HG03060 (cell line): ENCODE results near the gene CACNG8.

Experiments used
- ATAC-seq: cut with Tn5 transposase; IDR thresholded peaks from one replicate; pipeline ENCODE4 v1.9.1; 2021; ENCODE audit warnings: low read depth, moderate number of reproducible peaks; ENCODE audit not compliant: unreplicated experiment

CACNG8 gene

DNA sequence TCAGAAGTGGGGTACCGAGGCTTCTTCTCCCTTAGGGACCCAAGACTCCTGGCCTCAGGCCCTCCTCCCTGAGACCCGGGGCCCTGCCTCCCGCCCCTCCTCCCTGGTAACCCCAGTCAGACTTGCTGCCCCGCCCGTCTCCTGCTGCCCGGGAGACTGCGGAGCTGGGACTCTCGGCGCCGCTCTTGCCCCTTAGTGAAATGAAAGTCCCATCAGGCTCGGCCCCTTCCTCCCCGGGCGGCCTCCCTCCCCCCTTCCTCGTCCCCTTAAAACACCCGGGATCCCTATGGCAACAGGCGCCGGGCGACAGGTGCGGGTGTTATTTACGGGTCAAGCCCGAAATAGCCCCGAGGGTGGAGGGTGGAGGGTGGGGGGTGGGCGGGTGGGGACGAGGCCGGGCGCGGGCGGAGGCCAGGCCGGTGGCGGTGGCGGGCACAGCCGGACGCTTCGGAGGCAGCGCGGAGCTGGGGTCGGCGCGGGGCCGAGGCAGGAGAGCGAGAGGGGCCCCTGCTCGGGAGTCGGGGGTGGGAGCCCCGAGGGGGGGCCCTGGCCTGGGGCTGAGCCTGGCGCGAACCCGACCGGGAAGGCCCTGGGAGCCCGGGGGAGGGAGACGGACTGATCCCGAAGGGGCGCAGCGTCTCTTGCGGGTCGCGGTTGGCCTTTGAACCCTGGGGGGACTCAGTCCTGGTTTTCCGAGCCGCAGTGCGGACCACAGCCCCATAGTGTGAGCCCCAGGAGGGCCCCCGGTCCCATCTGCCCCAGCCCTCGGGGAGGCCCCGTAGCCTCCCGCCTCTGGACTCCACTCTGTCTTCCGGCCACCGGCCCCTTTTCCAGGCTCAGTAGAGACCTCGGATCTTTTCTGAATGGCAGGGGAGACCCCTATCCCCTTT, 28.7 kb downstream of the CACNG8 start, which contains the start of gene CACNG6:
Gene CACNG6, plus strand, starts transcription at position 414 of the 890 bp plus-strand sequence. CDS start 1,241 bp downstream, outside the sequence.
- no peak for ATAC-seq

DNA sequence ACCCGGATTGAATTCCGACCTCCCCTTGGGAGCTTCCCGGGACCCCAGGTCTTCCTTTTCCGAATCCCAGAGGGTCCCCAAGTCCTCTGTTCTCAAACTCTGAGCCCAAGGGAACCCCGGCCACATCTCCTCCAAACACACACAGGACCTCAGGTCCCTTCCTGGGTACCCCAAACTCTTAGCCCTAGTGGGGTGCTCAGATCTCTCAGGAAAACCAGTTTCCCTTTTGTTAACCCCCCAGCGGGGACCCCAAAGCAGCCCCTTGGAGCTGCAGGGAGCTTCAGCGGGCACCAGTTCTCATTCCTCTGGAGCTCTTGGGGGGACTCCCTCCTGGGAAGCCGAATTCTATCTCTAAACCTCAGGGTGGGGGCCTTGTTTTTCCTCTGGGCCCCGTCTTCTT, 29.5 kb downstream of the CACNG8 start:
- no peak for ATAC-seq

DNA sequence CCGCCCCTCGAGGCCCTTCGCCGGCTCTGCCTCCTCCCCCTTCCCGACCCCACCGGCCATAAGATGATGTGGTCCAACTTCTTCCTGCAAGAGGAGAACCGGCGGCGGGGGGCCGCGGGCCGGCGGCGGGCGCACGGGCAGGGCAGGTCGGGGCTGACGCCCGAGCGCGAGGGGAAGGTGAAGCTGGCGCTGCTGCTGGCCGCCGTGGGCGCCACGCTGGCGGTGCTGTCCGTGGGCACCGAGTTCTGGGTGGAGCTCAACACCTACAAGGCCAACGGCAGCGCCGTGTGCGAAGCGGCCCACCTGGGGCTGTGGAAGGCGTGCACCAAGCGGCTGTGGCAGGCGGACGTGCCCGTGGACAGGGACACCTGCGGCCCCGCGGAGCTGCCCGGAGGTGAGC, 30.1 kb downstream of the CACNG8 start:
- no peak for ATAC-seq

DNA sequence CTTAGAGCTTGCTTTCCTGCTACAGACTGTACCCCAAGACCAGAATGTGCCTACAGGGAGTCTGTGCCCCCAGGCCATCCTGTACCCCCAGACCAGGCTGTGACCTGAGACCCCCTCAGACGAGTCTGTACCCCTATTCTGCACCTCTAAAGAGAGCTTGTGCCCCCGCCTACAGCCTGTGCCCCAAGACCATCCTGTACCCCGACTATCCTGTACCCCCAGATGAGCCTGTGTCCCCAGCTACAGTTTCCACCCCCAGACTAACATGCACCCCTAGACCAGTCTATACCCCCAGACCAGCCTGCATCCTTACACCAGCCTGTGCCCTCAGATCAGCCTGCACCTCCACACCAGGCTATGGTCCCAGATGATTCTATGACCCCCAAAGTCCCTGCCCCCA, 30.7 kb downstream of the CACNG8 start:
- ATAC-seq: no peak

DNA sequence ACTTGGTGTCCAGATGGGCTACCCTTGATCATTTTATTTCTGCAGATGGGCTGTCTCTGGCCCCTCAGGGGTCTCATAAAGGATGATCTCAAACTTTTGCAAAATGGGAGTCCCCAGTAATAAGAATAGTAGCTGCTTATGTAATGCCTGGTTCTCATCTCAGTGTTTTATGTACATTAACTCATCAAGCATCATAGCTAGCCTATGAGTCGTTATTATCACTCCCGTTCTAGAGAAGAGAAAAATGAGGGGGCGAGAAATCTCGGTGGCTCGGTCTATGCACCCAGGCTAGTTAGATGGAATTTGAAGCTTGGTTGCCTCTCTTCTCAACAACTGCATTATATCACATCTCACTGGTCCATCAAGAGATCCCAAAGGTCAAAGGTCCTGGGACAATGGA, 32.1 kb downstream of the CACNG8 start:
- no peak for ATAC-seq

DNA sequence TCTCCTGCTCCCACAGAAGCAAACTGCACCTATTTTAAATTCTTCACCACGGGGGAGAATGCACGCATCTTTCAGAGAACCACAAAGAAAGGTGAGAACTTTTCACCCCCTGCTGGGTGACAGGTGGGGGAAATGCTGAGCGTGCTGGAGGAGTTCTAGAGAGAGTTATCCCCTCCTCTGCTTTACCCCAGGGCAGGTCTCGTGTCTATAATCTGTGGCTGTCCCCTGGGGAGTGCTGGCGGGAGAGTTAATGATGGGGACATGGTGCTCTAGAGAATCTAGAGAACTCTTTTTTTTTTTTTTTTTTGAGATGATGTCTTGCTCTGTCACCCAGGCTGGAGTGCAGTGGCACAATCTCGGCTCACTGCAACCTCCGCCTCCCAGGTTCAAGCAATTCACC, 35.5 kb downstream of the CACNG8 start:
- no peak for ATAC-seq

DNA sequence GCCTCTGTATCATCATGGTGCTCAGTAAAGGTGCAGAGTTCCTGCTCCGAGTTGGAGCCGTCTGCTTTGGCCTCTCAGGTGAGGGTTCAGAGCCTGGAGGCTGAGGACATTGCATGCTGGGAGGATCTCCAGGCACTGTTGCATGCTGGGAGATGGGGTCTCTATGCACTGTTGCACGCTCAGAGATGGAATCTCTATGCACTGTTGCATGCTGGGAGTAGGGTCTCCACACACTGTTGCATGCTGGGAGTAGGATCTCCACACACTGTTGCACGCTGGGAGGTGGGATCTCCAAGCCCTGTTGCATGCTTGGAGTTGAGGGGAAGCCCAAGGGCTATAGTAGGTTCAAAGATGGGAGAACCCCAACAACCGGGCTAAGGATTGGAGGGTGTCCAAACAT, 37.0 kb downstream of the CACNG8 start:
- ATAC-seq: no peak

DNA sequence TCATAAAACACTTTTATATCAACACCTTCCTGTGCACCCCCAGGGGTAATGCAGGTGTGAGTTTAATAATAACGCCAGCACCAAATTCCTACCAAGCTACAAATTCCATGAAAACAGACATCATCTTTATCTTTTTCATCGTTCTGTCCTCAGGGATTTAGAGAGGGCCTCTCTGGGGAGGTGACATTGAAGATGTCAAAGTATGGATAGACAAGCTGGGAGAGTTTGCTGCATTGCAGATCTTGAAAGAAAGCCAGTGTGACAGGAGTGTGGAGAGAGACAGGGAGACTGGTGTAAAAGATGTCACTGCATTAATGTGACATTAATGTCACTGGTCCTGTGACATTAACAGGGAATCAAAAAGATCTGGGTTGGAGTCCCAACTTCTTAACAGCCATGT, 38.8 kb downstream of the CACNG8 start:
- no peak for ATAC-seq

DNA sequence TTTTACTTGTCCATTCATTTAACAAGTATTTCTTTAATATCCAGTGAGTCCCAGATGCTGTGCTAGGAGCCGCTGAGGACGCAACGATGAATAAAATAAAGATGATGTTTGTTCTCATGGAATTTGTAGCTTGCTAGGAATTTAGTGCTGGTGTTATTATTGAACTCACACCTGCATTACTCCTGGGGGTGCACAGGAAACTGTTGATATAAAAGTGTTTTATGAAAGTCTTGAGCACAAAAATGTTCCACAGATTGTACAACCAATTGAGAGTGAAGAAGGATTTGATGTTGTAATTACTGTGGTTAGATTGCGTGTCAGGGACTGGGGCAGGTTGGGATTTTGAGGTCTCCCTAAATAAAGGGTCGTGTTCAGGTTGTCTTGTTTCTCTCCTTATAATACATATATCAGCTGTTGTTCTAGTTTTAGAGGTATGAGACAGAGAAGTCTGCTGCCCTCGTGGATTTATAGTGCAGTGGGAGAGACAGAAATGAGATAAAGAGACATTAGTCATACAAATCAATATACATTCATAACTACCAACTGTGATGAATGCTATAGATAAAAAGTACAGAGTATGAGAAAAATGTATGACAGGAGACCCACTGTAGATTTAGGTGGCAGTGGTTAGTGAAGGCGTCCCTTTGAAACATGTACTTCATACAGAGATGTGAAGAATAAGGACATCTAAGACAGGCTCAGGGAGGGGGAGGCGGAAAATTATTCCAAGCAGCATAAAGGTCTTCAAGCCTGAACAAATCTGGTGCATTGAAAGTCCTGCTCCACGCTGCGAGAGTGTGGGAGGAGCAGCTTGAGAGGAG, 40.0 kb downstream of the CACNG8 start:
- no peak for ATAC-seq

DNA sequence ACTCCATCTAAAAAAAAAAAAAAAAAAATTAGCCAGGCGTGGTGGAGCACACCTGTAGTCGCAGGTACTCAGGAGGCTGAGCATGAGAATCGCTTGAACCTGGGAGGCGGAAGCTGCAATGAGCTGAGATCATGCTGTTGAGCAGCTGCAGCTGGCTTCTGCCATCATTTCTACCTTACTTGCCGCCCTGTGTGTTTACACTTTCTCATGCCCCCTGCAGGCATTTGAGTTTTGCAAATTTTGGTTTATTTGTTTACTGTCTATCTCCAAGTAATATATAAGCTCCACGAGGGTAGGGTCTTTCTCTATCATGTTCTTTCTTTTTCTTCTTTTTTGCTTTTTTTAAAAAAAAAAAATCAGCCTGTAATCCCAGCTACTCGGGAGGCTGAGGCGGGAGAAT, 46.7 kb downstream of the CACNG8 start:
- no peak for ATAC-seq

DNA sequence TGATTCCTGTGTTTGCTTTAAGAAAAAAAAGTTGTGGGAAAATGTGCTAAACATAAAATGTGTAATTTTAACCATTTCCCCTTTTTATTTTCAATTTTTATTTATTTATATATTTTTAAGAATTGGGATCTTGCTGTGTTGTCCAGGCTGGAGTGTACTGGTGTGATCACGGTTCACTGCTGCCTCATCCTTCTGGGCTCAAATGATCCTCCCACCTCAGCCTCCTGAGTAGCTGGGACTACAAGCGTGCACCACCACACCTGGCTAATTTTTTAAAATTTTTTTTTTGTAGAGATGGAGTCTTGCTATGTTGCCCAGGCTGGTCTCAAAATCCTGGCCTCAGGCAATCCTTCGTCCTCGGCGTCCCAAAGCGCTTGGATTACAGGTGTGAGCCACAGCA, 47.7 kb downstream of the CACNG8 start:
- no peak for ATAC-seq

DNA sequence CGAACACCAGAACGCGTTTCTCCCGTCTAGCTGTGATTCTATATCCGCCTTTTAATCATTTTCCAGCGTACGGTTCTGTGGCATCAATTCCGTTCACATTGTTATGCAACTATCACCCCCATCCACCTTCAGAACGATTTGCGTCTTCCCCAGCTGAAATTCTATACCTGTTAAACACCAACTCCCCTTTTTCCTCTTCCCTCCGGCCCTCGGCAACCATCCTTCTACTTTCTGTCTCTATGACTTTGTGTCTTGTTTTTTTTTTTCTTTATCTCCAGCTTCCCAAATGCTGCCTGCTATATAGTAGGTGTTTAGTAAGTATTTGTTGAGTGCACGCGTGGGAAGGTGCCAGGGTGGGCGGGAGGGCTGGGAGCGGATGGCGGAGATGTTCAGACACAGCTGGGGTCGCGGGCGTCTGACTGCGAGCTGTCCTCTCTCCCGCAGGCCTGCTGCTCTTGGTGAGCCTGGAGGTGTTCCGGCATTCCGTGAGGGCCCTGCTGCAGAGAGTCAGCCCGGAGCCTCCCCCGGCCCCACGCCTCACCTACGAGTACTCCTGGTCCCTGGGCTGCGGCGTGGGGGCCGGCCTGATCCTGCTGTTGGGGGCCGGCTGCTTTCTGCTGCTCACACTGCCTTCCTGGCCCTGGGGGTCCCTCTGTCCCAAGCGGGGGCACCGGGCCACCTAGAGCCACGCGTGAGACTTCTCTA, 48.9 kb downstream of the CACNG8 start:
- no peak for ATAC-seq

DNA sequence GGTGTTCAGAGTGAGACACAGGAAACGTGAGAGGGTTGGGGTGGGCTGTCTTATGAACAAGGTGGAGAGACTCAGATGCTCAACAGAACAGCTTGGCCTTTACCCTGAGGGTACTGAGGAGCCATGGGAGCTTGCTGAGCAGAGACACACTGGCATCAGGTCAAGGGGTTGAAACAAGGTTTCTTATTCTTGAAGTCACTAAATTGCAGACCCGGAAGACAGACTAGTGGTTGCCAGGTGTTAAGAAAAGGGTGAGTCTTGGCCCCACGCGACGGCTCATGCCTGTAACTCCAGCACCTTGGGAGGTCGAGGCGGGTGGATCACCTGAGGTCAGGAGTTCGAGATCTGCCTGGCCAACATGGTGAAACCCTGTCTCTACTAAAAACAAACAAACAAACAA, 51.1 kb downstream of the CACNG8 start:
- ATAC-seq: no peak

DNA sequence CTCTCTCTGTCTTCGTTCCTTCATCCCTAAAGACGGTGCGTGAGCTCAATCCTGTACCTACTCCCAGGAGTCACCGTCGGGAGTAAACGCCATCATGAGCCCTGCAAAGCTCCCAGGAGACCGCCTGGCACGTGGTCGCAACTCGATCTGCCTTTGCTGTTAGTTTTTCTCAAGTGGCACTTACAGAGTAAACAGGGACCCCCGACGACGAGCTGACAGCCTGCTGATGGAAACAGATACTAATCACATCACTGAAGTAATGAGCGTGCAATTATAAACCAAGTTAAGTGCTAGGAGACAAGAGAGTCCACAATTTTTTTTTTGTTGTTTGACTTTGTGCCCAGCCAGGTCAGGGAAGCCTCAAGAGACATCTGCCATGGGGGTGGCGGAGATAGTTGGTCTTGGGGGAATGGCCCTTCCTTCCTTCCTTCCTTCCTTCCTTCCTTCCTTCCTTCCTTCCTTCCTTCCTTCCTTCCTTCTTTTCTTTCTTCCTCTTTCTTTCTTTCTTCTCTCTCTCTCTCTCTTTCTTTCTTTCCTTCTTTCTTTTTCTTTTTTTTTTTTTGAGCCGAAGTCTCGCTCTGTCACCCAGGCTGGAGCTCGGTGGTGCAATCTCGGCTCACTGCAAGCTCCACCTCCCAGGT, 52.3 kb downstream of the CACNG8 start:
- no peak for ATAC-seq

DNA sequence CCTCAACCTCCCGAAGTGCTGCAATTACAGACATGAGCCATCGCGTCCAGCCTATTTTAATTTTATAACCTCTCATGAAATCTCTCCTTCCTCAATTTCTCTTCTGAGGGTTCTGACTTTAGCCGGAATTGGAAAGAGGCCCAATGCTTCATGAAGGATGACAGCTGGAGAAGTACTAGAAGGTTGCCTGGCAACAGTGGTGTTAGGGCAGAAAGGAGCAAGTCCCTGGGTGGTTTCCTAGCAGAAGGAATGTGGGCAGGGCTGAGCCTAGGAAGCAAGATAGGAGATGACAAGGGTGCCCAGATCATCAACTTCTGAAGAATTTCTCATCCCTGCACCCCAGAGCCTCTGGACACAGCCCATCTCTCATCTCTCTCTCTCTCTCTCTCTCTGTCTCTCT, 54.5 kb downstream of the CACNG8 start:
- no peak for ATAC-seq

DNA sequence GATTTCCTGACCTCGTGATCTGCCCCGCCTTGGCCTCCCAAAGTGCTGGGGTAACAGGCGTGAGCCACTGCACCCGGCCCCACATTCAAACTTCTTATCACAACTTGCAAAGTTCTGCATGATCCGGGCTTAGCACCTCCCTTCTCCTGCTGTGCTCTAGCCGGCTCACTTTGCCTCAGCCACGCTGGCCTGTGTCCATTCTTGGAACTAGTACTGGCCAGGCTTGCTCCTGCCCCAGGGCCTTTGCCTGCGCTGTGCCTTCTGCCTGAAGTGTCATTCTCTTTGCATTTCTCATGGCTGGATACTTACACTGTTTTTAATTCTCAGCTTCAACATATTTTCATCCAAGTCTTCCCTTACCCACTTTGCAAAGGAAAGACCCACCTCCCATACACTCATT, 58.6 kb downstream of the CACNG8 start:
- no peak for ATAC-seq

DNA sequence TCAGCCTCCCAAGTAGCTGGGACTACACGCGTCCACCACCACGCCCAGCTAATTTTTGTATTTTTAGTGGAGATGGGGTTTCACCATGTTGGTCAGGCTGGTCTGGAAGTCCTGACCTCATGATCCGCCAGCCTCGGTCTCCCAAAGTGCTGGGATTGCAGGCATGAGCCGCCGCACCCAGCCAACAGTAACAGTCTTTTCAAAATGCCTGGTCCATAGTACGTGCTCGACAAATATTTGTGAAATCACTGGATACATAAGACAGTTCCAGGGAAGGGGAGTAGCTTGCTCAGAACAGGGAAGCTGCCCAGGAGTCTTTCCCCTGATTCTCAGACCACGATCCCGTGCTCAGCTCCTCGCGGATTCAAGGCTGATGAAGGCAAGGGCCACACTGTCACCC, 59.2 kb downstream of the CACNG8 start:
- no peak for ATAC-seq

DNA sequence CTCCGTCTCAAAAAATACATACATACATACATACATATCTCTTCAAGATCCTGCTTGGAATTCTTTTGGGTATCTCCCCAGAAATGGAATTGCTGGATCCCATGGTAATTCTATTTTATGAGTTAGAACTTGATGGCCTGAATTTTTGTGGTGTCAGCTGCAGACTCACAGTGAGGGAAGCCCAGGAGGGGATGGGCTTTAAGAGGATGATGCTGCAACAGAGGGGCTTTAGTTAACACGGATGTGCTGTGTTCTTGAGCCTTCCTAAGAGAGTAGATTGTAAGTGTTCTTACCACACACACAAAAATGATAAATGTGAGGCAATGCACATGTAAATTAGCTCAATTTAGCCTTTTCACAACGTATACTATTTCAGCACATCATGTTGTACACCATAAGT, 60.5 kb downstream of the CACNG8 start:
- no peak for ATAC-seq

DNA sequence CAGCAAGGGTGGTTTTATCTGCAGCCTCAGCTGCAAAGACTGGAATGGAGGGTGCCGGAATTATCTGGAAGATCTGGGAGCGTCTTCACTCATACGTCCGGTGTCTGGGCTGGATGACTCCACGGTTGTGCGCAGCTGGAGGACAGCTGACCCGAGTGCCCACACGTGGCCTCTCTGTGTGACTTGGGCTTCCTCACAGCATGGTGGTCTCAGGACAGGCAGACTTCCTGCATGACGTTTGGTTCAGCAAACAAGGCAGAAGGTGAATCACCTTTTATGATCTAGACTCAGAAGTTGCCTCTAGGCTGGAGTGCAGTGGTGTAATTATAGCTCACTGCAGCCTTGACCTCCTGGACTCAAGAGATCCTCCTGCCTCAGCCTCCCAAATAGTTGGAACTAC, 61.9 kb downstream of the CACNG8 start:
- no peak for ATAC-seq

DNA sequence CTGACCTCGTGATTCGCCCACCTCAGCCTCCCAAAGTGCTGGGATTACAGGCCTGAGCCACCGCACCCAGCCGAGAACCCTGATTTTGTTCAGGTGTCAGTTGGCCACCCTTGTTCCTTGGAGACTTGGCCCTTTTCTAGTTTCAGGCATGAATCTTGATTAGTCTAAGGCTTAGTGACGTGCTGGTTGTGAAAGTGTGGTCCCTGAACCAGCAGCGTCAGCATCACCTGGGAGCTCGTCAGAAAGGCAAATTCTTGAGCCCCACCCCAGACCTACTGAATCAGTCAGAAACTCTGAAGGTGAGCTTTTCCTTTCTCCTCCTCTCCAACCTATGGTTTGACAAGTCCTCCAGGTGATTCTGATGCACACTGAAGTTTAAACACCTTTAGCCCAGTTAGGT, 63.9 kb downstream of the CACNG8 start:
- ATAC-seq: no peak

DNA sequence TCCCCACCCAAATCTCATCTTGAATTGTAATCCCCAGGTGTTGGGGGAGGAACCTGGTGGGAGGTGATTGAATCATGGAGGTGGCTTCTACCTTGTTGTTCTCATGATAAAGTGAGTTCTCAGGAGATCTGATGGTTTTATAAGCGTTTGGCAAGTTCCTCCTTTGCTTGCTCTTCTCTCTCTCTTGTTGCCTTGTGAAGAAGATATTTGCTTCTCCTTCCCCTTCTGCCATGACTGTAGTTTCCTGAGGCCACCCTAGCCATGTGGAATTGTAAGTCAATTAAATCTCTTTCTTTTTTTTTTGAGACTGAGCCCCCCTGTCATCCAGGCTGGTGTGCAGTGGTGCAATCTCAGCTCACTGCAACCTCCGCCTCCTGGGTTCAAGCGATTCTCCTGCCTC, 66.6 kb downstream of the CACNG8 start:
- ATAC-seq: no peak
